ENCODE results near the gene ZNF226. TPM values are rescaled to one million over a fixed set of nuclear protein-coding genes. Genes with fewer than 3 reads are reported as not detected.
"Not testable (repeated sequence)": the region's sequence is repeated elsewhere in the genome, so short reads cannot be mapped to it uniquely, and the experiment has no call there.

The ZNF226 gene
- total RNA-seq: 10 to 100 TPM; 14.7 to 28.2 (median 20.5) TPM

DNA sequence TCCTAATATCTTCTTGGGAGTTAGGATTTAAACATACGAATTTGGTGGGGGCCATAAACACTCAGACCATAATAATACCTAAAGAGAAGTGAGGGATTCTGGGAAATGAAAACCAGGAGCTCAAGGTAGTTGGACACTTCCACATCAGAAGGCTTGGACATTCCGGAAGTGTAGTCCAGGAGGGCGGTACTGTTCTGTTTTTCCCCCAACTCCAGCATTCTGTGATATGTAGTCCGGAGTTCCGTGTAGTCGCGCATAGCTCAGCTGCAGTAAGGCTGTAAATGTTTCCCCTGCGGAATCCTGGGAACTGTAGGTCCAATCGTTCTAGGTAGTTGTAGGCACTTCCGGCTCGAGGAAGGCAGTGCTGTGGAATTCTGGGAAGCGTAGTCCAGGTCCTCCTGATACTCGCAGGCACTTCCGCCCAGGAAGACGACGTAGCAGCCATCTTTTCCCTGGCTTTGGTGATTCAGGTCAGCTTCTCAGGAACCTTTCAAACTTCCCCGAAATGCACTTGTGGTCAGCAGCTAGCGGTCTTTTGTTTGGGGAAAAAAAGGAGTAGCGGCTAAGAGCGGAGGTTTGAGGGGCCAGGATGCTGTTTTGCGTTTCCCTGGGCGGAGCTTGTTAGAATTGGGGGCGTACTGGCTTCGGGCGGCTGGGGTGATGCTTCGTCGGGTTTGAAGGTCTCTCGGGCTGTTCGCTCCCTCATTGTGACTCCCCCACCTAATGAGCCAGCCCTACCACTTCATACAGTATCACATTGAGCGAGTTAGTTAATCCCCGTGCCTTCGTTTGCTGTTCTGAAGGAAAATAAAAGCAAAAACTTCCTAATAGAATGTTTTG lies at the start of gene ZNF226:
ZNF226 (plus strand) TSS at position 428 of the 840 bp plus-strand sequence. CDS start 4,981 bp downstream, outside the sequence.
- peaks cover 0 to 38% of the 10 kb centered on the region in 2 donors for H3K36me3 ChIP-seq
- peak within 1 kb of the TSS; percentile 77 to 86 (median 86) for H3K27ac ChIP-seq
- peak; percentile 99 for ATAC-seq
- H3K27me3 ChIP-seq: no peaks in the 10 kb centered on the region
- TF ChIP-seq POLR2AphosphoS5 (IDR thresholded peaks at IDR 0.05) (peak; percentile 71), EP300 (IDR thresholded peaks at IDR 0.05) (no peak)
- 0 to 1% methylated on average over 21 to 24 of the region's 32 CpGs for WGBS, 2 donors (ENCODE audit: low coverage in 1 of 2)
- H3K4me3 ChIP-seq: peak within 1 kb of the TSS; percentile 70 to 89
- peaks cover 0 to 75% (median 0%) of the 10 kb centered on the region in 3 donors for H3K9me3 ChIP-seq
- peaks cover 0 to 21% (median 5%) of the 10 kb centered on the region in 3 donors for H3K4me1 ChIP-seq

DNA sequence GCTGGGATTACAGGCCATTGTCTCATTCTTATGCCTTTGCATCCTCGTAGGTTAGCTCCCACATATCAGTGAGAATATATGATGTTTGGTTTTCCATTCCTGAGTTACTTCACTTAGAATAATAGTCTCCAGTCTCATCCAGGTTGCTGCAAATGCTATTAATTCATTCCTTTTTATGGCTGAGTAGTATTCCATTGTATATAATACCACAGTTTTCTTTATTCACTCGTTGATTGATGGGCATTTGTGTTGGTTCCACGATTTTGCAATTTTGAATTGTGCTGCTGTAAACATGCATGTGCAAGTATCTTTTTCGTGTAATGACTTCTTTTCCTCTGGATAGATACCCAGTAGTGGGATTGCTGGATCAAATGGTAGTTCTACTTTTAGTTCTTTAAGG lies 43.7 kb upstream of the ZNF226 start:
- H3K4me3 ChIP-seq, H3K27me3 ChIP-seq, H3K4me1 ChIP-seq, ATAC-seq, H3K27ac ChIP-seq: not testable (repeated sequence)
- Histone ChIP-seq H3K9me3 (peaks cover 0 to 63% (median 2%) of the 10 kb centered on the region in 3 donors), H3K36me3 (peaks cover 0 to 99% of the 10 kb centered on the region in 2 donors)
- 93 to 95% methylated on average over 3 to 4 of the region's 4 CpGs for WGBS, 2 donors (ENCODE audit: low coverage in 1 of 2)

DNA sequence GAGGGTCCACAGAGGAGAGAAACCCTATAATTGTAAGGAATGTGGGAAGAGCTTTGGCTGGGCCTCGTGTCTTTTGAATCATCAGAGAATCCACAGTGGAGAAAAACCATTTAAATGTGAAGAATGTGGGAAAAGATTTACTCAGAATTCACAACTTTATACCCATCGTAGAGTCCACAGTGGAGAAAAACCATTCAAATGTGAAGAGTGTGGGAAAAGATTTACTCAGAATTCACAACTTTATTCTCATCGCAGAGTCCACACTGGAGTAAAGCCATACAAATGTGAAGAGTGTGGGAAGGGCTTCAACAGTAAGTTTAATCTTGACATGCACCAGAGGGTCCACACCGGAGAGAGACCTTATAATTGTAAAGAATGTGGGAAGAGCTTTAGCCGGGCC lies 32.9 kb upstream of the ZNF226 start:
- Histone ChIP-seq H3K4me3 (no peak overlapping the region), H3K27ac (no peak overlapping the region), H3K9me3 (peaks cover 0 to 64% (median 0%) of the 10 kb centered on the region in 3 donors), H3K27me3 (no peaks in the 10 kb centered on the region), H3K4me1 (no peaks in the 10 kb centered on the region), H3K36me3 (peaks cover 13 to 59% of the 10 kb centered on the region in 2 donors)
- no peak for TF ChIP-seq EP300 (IDR thresholded peaks at IDR 0.05)
- TF ChIP-seq, protein P1, sequence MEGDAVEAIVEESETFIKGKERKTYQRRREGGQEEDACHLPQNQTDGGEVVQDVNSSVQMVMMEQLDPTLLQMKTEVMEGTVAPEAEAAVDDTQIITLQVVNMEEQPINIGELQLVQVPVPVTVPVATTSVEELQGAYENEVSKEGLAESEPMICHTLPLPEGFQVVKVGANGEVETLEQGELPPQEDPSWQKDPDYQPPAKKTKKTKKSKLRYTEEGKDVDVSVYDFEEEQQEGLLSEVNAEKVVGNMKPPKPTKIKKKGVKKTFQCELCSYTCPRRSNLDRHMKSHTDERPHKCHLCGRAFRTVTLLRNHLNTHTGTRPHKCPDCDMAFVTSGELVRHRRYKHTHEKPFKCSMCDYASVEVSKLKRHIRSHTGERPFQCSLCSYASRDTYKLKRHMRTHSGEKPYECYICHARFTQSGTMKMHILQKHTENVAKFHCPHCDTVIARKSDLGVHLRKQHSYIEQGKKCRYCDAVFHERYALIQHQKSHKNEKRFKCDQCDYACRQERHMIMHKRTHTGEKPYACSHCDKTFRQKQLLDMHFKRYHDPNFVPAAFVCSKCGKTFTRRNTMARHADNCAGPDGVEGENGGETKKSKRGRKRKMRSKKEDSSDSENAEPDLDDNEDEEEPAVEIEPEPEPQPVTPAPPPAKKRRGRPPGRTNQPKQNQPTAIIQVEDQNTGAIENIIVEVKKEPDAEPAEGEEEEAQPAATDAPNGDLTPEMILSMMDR (IDR thresholded peaks at IDR 0.05): no peak
- TF ChIP-seq POLR2A (IDR thresholded peaks at IDR 0.05): no peak
- TF ChIP-seq POLR2AphosphoS5 (IDR thresholded peaks at IDR 0.05): no peak
- 90 to 94% methylated on average over 2 to 5 of the region's 5 CpGs for WGBS, 2 donors (ENCODE audit: low coverage in 1 of 2)
- no peak for ATAC-seq

DNA sequence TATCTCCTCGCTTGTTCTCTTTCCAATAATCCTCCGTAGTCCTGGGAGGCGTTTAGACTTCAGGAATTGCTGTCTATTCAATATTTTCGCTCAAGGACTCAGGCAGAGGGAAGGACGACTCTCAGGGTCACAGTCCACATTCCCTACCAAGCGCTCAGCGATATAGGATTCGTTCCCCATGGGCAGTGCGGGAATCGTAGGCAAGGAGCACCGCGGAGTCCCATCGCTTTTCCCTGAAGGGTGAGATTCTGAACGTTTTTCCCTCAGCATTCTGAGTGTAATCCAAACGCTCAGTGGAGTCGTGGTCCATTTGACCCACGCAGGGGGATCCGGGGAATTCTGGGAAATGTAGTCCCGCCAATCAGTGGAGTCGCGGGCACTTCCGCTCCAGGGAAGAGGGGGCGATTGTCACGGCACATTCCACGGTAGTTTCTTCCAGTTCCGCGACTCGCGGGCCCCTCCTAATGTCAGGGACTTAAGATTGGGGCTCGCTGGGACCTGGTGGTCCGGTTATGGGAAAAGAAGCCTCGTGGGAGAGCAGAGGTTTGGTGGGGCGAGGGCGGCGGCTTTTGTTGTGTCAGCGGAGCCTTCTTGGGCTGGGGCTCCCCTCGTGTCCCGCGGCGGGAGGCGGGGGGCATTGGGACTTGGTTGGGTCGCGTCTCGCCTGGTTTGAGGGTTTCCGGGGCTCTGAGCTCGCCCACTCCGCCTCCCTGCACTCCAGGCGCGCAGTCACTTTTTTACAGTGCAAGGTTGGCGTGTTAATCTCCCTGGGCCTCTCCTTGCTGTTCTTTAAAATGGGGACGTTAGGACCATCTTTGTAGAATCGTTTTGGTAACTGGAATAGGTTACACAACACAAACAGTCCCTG lies 23.5 kb upstream of the ZNF226 start, which contains the start of gene ZNF234:
ZNF234 (plus strand) TSS at position 364 of the 868 bp plus-strand sequence. CDS start 3,079 bp downstream, outside the sequence.
- peak within 1 kb of the TSS; percentile 77 to 90 for H3K4me3 ChIP-seq
- TF ChIP-seq, protein P1 (IDR thresholded peaks at IDR 0.05): peak in 1 of 4 experiments; percentile 10
- TF ChIP-seq POLR2AphosphoS5 (IDR thresholded peaks at IDR 0.05): peak; percentile 61
- TF ChIP-seq POLR2A (IDR thresholded peaks at IDR 0.05): no peak
- H3K36me3 ChIP-seq: peaks cover 0 to 30% of the 10 kb centered on the region in 2 donors
- H3K27me3 ChIP-seq: no peaks in the 10 kb centered on the region
- 1 to 2% methylated on average over 20 to 22 of the region's 52 CpGs for WGBS, 2 donors (ENCODE audit: low coverage in 1 of 2)
- no peaks in the 10 kb centered on the region for H3K9me3 ChIP-seq
- H3K27ac ChIP-seq: peak within 1 kb of the TSS; percentile 65 to 87 (median 82)
- H3K4me1 ChIP-seq: peaks cover 4 to 27% (median 8%) of the 10 kb centered on the region in 3 donors
- peak; percentile 94 for ATAC-seq

DNA sequence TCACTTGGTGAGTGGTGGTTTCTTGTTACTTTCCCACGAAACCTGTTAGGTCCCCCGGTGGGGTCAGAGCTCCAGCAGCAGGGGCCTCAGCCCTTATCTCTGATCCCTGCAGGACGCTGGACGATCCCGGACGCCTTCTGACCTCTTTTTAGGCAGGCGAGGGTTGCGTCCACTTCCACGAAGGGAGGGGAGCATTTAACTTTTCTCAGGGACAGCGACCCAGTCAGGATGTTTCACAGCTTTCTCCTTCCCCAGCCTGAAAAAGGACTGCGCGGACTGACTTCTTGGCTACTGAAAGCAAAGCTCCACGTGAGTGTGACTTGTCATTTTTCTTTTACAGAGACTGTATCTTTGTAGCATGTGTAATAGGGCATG lies 22.9 kb upstream of the ZNF226 start:
- H3K27me3 ChIP-seq: no peaks in the 10 kb centered on the region
- peak overlapping the region in 2 of 4 donors; percentile 80 to 87 for H3K27ac ChIP-seq
- no peaks in the 10 kb centered on the region for H3K9me3 ChIP-seq
- H3K4me3 ChIP-seq: peak overlapping the region; percentile 77 to 90
- peaks cover 4 to 27% (median 8%) of the 10 kb centered on the region in 3 donors for H3K4me1 ChIP-seq
- no peak for ATAC-seq
- WGBS, 2 donors (ENCODE audit: low coverage in 1 of 2): 3% methylated on average over 9 of the region's 13 CpGs; no CpG with 5 or more reads in 1 of the 2 donors
- TF ChIP-seq POLR2A (IDR thresholded peaks at IDR 0.05) (no peak), POLR2AphosphoS5 (IDR thresholded peaks at IDR 0.05) (no peak), EP300 (IDR thresholded peaks at IDR 0.05) (no peak)
- TF ChIP-seq, protein P1 (IDR thresholded peaks at IDR 0.05): no peak
- peaks cover 0 to 36% of the 10 kb centered on the region in 2 donors for H3K36me3 ChIP-seq

Measured in gastroesophageal sphincter (tissue), 4 donors.